ENCODE data around the gene HSPB9. TPM values are rescaled to one million over a fixed set of nuclear protein-coding genes. Genes with fewer than 3 reads are reported as not detected.

Gene HSPB9
- total RNA-seq, 1 experiment from 2014 or later: not detected

DNA sequence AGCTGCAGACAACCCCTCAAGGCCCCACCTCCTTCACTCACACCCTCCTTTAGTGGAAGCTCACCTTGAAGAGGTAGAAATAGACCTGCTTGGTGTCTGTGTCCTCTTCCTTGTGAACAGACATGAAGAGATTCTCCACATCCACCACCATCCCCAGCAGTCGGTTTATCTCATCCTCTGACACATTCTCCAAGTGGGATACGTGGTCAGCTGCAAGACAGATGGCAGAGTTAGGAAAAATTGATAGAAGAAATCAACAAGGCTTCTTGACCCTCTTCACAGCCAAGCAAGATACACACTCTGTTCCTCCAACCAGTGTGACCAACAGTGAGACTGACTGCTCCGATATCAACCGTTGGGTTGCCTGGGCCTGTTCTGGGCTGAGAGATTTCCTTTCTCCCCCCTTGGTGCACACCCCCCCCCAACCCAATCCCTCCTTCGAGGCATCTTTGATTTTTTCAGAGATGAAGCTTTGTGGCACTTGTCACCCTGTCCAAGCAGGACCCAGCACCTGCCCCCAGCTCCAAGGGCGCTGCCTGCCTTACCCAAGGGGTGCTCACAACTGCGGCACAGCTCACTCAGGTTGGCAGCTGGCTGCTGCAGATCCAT, 2.3 kb upstream of the HSPB9 start (continued):
- TF ChIP-seq, protein P1, sequence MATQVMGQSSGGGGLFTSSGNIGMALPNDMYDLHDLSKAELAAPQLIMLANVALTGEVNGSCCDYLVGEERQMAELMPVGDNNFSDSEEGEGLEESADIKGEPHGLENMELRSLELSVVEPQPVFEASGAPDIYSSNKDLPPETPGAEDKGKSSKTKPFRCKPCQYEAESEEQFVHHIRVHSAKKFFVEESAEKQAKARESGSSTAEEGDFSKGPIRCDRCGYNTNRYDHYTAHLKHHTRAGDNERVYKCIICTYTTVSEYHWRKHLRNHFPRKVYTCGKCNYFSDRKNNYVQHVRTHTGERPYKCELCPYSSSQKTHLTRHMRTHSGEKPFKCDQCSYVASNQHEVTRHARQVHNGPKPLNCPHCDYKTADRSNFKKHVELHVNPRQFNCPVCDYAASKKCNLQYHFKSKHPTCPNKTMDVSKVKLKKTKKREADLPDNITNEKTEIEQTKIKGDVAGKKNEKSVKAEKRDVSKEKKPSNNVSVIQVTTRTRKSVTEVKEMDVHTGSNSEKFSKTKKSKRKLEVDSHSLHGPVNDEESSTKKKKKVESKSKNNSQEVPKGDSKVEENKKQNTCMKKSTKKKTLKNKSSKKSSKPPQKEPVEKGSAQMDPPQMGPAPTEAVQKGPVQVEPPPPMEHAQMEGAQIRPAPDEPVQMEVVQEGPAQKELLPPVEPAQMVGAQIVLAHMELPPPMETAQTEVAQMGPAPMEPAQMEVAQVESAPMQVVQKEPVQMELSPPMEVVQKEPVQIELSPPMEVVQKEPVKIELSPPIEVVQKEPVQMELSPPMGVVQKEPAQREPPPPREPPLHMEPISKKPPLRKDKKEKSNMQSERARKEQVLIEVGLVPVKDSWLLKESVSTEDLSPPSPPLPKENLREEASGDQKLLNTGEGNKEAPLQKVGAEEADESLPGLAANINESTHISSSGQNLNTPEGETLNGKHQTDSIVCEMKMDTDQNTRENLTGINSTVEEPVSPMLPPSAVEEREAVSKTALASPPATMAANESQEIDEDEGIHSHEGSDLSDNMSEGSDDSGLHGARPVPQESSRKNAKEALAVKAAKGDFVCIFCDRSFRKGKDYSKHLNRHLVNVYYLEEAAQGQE (IDR thresholded peaks at IDR 0.05; ENCODE audit: low read depth): no peak

DNA sequence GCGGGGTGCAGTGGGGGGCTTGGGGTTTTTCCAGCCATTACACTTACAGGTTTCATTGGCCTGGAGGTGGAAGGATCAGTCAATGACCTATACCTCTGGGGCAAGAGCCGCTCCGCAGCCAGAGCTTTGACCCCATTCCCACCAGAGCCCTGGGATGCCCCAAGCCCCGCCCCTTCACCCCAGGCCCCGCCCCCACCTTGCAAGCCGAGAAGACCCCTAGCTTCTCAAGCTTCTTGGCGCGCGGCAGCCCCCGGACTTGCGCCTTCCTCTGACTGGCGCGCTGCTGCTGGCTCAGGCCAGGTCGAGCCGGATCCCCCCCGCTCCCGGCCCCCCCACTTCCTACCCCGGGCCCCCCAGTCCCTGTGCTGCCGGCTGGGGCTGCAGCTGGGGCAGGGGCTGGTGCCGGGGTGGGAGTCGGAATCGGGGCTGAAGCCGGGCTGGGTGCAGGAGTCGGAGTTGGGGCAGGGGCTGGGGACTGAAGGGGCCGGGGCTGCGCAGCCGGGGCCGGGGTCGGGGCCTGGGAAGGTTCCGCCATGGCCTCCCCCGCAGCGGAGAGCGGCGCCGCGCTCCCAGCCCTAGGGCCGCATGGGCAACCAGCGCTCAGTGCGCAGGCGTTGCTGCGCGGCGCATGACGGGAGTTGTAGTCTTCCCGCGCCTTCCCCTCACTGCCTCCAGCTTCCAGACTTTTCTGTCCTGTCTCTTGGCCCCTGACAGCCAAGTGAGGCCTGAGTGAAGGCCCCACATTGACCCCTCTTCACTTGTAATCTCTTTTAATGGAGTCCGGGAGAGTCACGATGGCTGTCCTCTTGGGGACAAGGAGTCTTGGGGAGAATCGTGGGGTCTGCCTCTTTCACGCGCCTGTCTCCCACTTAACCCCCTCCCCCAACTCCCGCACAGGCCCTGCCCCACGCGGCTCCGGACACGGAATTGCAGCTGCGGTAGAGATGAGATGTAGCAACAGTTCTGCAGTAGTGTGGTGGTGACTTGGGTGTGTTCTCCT, 1.5 kb upstream of the HSPB9 start, which contains the start of gene KAT2A:
Gene KAT2A, minus strand, starts transcription at position 598 of the 1,000 bp plus-strand sequence. Its CDS starts 63 bp downstream, at position 535.
- intact Hi-C loops (cut with micrococcal nuclease): no loop called here
- peak within 1 kb of the TSS; percentile 55 to 68 for H3K4me3 ChIP-seq (replicated peaks in 1 of 2; ENCODE audit: low read depth in 1 of 2, low read length in 2 of 2)
- peak within 1 kb of the TSS; percentile 57 for H3K27ac ChIP-seq (ENCODE audit: low read depth, low read length)
- RAD21 ChIA-PET (ENCODE audit: low non-redundant PET in 1 of 2, low total read pairs in 2 of 2, uncharacterized antibody in 2 of 2, unreplicated experiment in 2 of 2): interaction anchor here (0.6 to 0.7 kb wide), 3 partner anchors 9 to 384 kb away, joined by 3 to 6 read pairs (median 3); partner anchors contain the start of gene DHX58 (in 1 of the 2)
- BruUV-seq (replicated peaks): no TSS peak
- H3K4me1 ChIP-seq (ENCODE audit: control insufficient read depth in 1 of 2, insufficient read depth in 2 of 2, low read length in 2 of 2): peaks cover 5 to 24% of the 10 kb centered on the region in 2 experiments; a peak in 3 of 4 replicates
- ATAC-seq: peak; percentile 92
- CTCF ChIA-PET: interaction anchor here (0.7 to 1.7 kb wide), 5 partner anchors 20 to 406 kb away, joined by 3 to 5 read pairs (median 3); partner anchors contain the start of gene NKIRAS2
- H3K9ac ChIP-seq (ENCODE audit: low read length): peak within 1 kb of the TSS; percentile 87
- no peak within 1 kb of the TSS for H2AFZ ChIP-seq (ENCODE audit: low read depth, low read length, poor library complexity, severe bottlenecking)
- H3K27me3 ChIP-seq (ENCODE audit: insufficient read depth, low read length): no peaks in the 10 kb centered on the region
- H3K79me2 ChIP-seq (ENCODE audit: insufficient read depth, low read length): no peaks in the 10 kb centered on the region
- peak within 1 kb of the TSS; percentile 94 for H3K4me2 ChIP-seq (ENCODE audit: low read length)
- H4K20me1 ChIP-seq (ENCODE audit: insufficient read depth): no peaks in the 10 kb centered on the region
- peaks cover 5 to 22% of the 10 kb centered on the region in 2 experiments for H3K36me3 ChIP-seq (ENCODE audit: control insufficient read depth in 1 of 2, insufficient read depth in 2 of 2, low read length in 2 of 2)
- POLR2A ChIA-PET: no interaction called here
- no peaks in the 10 kb centered on the region for H3K9me2 ChIP-seq (ENCODE audit: insufficient read depth)
- H3K9me3 ChIP-seq (ENCODE audit: control insufficient read depth in 1 of 2, insufficient read depth in 1 of 2, low read depth in 1 of 2, low read length in 2 of 2): no peaks in the 10 kb centered on the region
- TF ChIP-seq EGR1 (IDR thresholded peaks at IDR 0.05; ENCODE audit: low read depth): no peak
- TF ChIP-seq, protein P2, sequence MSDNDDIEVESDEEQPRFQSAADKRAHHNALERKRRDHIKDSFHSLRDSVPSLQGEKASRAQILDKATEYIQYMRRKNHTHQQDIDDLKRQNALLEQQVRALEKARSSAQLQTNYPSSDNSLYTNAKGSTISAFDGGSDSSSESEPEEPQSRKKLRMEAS (IDR thresholded peaks at IDR 0.05): peak; percentile 84; the same call in 1 of the 2 replicates
- no peak for TF ChIP-seq ZNF274 (IDR thresholded peaks at IDR 0.05; ENCODE audit: low read depth, low read length)
- TF ChIP-seq POLR2A (IDR thresholded peaks at IDR 0.05; ENCODE audit: borderline replicate concordance, extremely low read depth, insufficient read depth, insufficient read length): peak; percentile 63
- no peak for TF ChIP-seq EZH2 (IDR thresholded peaks at IDR 0.05)
- TF ChIP-seq ZFX (IDR thresholded peaks at IDR 0.05): peak; percentile 86; the same call in 1 of the 2 replicates
- TF ChIP-seq YY1 (IDR thresholded peaks at IDR 0.05; ENCODE audit: extremely low read depth, insufficient replicate concordance, low read depth, low read length): peak; percentile 45
- TF ChIP-seq SRF (IDR thresholded peaks at IDR 0.05; ENCODE audit: low read depth): no peak
- TF ChIP-seq POLR2AphosphoS5 (IDR thresholded peaks at IDR 0.05; ENCODE audit: low read depth, low read length): peak; percentile 90
- peak; percentile 53 for DNase-seq (ENCODE audit: low read depth, low spot score)
